Upper lobe of left lung (tissue), 4 donors: ENCODE measurements around the gene ROCK2.

ENCODE experiments used
- CTCF ChIP-seq, 6 experiments: fragments of 450-650 bp in 4 of 6; fragments of 200-600 bp in 2 of 6; sonication (generic) in 2 of 6; IDR thresholded peaks; one replicate each; pipeline ENCODE4 v1.5.1; 2016 to 2019; ENCODE audit warnings: antibody characterized with exemption in 6 of 6
- EP300 ChIP-seq, 4 donors: sonication (generic); formaldehyde crosslinking; IDR thresholded peaks; one replicate each; pipeline ENCODE4 v1.5.1; 2017; ENCODE audit warnings: antibody characterized with exemption in 4 of 4, control low read depth in 2 of 4
- POLR2A ChIP-seq, 4 donors: fragments of 450-650 bp; IDR thresholded peaks; one replicate each; pipeline ENCODE4 v1.5.1; 2016 to 2017; ENCODE audit warnings: antibody characterized with exemption in 4 of 4, mild to moderate bottlenecking in 2 of 4
- POLR2AphosphoS5 ChIP-seq, 2 donors: sonication (generic); formaldehyde crosslinking; IDR thresholded peaks; one replicate each; pipeline ENCODE4 v1.5.1; 2017; ENCODE audit warnings: antibody characterized with exemption in 2 of 2

DNA sequence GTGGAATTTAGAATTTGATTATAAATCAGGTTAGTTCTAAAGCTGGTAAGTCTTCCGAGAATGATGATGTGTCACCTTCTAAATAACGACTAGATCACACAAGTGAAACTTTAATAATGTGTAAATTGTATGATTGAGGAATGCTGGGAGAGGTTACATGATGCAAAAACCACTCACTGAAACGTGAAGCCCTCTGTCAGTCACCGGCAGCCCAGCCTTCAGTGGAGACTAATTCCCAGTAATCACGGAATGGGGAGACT lies 45.9 kb upstream of the ROCK2 start:
- TF ChIP-seq POLR2A (IDR thresholded peaks at IDR 0.05): no peak
- no peak for TF ChIP-seq CTCF (IDR thresholded peaks at IDR 0.05)
- TF ChIP-seq EP300 (IDR thresholded peaks at IDR 0.05): no peak
- no peak for TF ChIP-seq POLR2AphosphoS5 (IDR thresholded peaks at IDR 0.05)
